Heart right ventricle (tissue), 16 donors: Measurements from ENCODE around the gene PRDM5. TPM values are rescaled to one million over a fixed set of nuclear protein-coding genes. Genes with fewer than 3 reads are reported as not detected.

Experiments
- ATAC-seq, 8 donors: fragments of 200-7000 bp; cut with Tn5 transposase; one replicate each; pipeline ENCODE4 v1.9.1; 2020; ENCODE audit warnings: mild to moderate bottlenecking in 8 of 8, moderate library complexity in 8 of 8, moderate number of reproducible peaks in 1 of 8
- DNase-seq, 2 donors: peaks; one replicate each; pipeline ENCODE4 v3.0.0-alpha.2; 2020
- H3K27ac ChIP-seq, 10 donors: fragments of 200-600 bp; sonication (generic) in 2 of 10; one replicate each; pipeline versions ENCODE4 v1.5.0 to v1.8.0; 2020 to 2022; ENCODE audit warnings: mild to moderate bottlenecking in 3 of 10
- H3K27me3 ChIP-seq, 7 donors: fragments of 200-600 bp; one replicate each; pipeline ENCODE4 v1.8.0; 2021 to 2022; ENCODE audit warnings: mild to moderate bottlenecking in 2 of 7
- H3K36me3 ChIP-seq, 9 donors: fragments of 200-600 bp; sonication (generic) in 1 of 9; one replicate each; pipeline versions ENCODE4 v1.5.0 to v1.8.0; 2020 to 2022; ENCODE audit warnings: mild to moderate bottlenecking in 2 of 9
- H3K4me1 ChIP-seq, 9 donors: fragments of 200-600 bp; sonication (generic) in 1 of 9; one replicate each; pipeline versions ENCODE4 v1.5.0 to v1.8.0; 2020 to 2022; ENCODE audit warnings: mild to moderate bottlenecking in 4 of 9
- H3K4me3 ChIP-seq, 10 donors: fragments of 200-600 bp; sonication (generic) in 2 of 10; one replicate each; pipeline versions ENCODE4 v1.5.0 to v1.8.0; 2020 to 2022; ENCODE audit warnings: mild to moderate bottlenecking in 7 of 10, moderate library complexity in 2 of 10
- H3K9me3 ChIP-seq, 11 donors: fragments of 200-600 bp in 10 of 11; sonication (generic) in 2 of 11; one replicate each; pipeline versions ENCODE4 v1.5.0 to v1.8.0; 2013 to 2022; ENCODE audit warnings: mild to moderate bottlenecking in 2 of 11, control low read depth in 1 of 11, moderate library complexity in 1 of 11
- WGBS, 2 donors: extraction: QIAGEN DNeasy Blood & Tissue Kit; methylation state at CpG; one replicate each; pipeline ENCODE4 v1.1.7; 2013; ENCODE audit warnings: inconsistent platforms in 1 of 2; 5-methylcytosine and 5-hydroxymethylcytosine counted together
- intact Hi-C, 10 donors: fragments of 100-400 bp; cut with DNase I; formaldehyde crosslinking; loops; one replicate each; pipeline versions ENCODE4 v1.11.1 to v1.14.2; 2022
- polyA plus RNA-seq, 2 donors: library from polyadenylated mRNA; stranded (reverse); fragments of 200-250 nt; gene quantifications; one replicate each; pipeline ENCODE4 v1.2.3, GENCODE V29; 2013
- total RNA-seq, 10 donors: library from RNA; stranded (reverse); fragmentation: NEBNext Ultra II Directional in 3 of 10; extraction: Animal tissue kit (Norgen Biotek cat#: 25700) in 3 of 10; gene quantifications; one replicate each; pipeline versions ENCODE4 v1.2.1 to v1.2.4, GENCODE V29; 2021 to 2023
- TF ChIP-seq, protein P1 (sequence below), 9 donors: fragments of 200-600 bp; sonication (generic) in 2 of 9; IDR thresholded peaks; one replicate each; pipeline versions ENCODE4 v1.5.0 to v1.8.0; 2021 to 2022; ENCODE audit warnings: antibody characterized with exemption in 9 of 9, mild to moderate bottlenecking in 5 of 9, moderate library complexity in 1 of 9
- donor health status: Arrhythmogenic right ventricular cardiomyopathy.
- donor health status: ischemic (EF 13 %, LVEDD 7.1; RV severe dilation, severe dysfunction).
- donor health status: healthy with polysubstance abuse.
- donor health status: DM: no; HTN: yes; CAD: no.
- donor health status: DM: no; HTN: no; CAD: no.
- donor health status: ischemic (EF 25% LVEDD 6.9; RV normal size, moderate dysfunction).
- donor health status: ischemic (EF 25% LVEDD 5.7; RV mildly dilated, moderate dysfunction).
- donor health status: healthy.
- donor health status: DM: yes; HTN: yes; CAD: no.
- donor health status: Ischemic cardiomyopathy.
- donor health status: ischemic (EF 35%, LVEDD 5.7; RV mildly dilated, moderate dysfunction).
- donor health status: nonischemic (EF 11% LVEDD 7.7; RV severe dilation, severe dysfunction).
- donor health status: DM: yes; HTN: yes; CAD: no.
- donor health status: PGD.
- donor health status: ischemic (EF 29% LVEDD 5.4; RV normal size, mild dysfunction).
- donor health status: nonischemic (EF 23%, LVEDD 6.1; RV moderate dilation, normal function).

PRDM5 gene
- total and polyA plus RNA-seq, 12 donors: 1.5 to 20.5 (median 12.1) TPM

DNA sequence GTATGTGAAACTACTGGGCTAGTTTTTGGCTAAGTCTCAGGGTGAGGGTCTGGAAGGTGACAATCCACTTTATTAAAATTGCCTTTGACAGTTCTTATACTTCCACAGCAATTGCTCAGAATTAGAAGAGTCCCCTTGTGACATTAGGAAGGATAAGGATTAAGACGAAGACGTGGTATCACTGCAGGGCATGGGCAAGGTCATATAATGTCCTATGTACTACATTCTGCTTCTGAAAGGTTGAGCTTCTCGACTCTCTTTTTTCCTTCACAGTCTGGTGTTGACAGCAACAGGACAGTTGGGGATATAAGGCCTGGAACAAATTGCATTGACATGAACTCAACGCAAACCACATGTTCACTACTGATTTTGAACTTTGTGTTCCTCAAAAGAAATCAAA lies 40.9 kb upstream of the PRDM5 start:
- ATAC-seq (peak in 1 of 8 donors; percentile 62), DNase-seq (no peak)
- Histone ChIP-seq H3K27me3 (no peaks in the 10 kb centered on the region), H3K9me3 (no peaks in the 10 kb centered on the region), H3K4me3 (no peak overlapping the region), H3K4me1 (no peaks in the 10 kb centered on the region), H3K36me3 (no peaks in the 10 kb centered on the region), H3K27ac (no peak overlapping the region)
- intact Hi-C loops: no loop called here
- TF ChIP-seq, protein P1, sequence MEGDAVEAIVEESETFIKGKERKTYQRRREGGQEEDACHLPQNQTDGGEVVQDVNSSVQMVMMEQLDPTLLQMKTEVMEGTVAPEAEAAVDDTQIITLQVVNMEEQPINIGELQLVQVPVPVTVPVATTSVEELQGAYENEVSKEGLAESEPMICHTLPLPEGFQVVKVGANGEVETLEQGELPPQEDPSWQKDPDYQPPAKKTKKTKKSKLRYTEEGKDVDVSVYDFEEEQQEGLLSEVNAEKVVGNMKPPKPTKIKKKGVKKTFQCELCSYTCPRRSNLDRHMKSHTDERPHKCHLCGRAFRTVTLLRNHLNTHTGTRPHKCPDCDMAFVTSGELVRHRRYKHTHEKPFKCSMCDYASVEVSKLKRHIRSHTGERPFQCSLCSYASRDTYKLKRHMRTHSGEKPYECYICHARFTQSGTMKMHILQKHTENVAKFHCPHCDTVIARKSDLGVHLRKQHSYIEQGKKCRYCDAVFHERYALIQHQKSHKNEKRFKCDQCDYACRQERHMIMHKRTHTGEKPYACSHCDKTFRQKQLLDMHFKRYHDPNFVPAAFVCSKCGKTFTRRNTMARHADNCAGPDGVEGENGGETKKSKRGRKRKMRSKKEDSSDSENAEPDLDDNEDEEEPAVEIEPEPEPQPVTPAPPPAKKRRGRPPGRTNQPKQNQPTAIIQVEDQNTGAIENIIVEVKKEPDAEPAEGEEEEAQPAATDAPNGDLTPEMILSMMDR (IDR thresholded peaks at IDR 0.05): no peak
- WGBS, 2 donors: 23 to 35% methylated on average over 4 of the region's 4 CpGs

DNA sequence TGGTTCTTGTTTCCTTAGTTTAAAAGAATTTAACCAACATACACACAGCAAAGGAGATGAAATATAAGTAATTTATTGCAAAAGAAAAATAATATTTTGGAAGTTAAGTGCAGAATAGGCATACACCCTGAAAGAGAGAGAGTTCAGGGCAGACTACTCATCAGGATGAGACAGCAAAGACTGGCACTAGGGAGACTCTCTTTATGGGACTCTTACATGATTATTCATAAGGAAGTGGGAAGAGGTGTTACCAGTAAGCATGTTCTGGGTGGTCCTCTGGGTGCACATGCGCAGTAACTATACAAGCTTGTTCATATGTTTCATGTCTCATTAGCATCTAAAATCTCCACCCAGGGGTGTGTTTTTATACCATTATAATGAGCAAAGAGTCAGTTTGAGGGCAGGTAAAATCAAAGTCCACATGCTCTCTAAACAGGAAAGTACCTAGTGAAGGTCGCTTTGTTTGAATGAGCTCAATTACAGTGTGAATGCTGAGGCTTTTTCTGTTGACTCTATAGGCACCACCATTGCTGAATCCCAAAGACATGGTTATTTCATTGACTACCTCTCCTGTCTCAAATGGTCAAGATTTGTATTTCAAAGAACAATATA lies 38.2 kb upstream of the PRDM5 start:
- intact Hi-C loops: no loop called here
- 48% methylated on average over 2 of the region's 2 CpGs for WGBS, 2 donors

DNA sequence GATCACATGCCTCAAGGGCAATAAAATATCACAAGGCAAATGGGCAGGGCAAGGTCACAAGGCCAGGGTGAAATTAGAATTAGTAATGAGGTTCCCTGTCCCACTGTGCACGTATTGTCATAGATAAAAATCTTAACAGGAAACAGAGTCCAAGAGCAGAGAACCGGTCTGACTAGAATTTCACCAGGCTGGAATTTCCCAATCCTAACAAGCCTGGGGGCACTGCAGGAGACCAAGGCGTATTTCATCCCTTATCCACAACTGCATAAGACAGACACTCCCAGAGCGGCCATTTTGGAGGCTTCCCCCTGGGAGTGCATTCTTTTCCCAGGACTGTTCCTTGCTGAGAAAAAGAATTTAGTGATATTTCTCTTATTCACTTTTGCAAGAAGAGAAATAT lies 25.9 kb upstream of the PRDM5 start:
- H3K4me1 ChIP-seq: no peaks in the 10 kb centered on the region
- ATAC-seq (no peak), DNase-seq (no peak)
- H3K36me3 ChIP-seq: no peaks in the 10 kb centered on the region
- no peak overlapping the region for H3K4me3 ChIP-seq
- H3K9me3 ChIP-seq: peaks cover 0 to 41% (median 5%) of the 10 kb centered on the region in 11 donors
- intact Hi-C loops: no loop called here
- H3K27me3 ChIP-seq: no peaks in the 10 kb centered on the region
- 67 to 72% methylated on average over 4 of the region's 4 CpGs for WGBS, 2 donors
- TF ChIP-seq, protein P1 (IDR thresholded peaks at IDR 0.05): no peak
- H3K27ac ChIP-seq: no peak overlapping the region

More for the DNA sequence above, 38.2 kb upstream of the PRDM5 start:
- no peaks in the 10 kb centered on the region for H3K27me3 ChIP-seq
- H3K4me3 ChIP-seq: no peak overlapping the region
- ATAC-seq: no peak
- TF ChIP-seq, protein P1 (IDR thresholded peaks at IDR 0.05): no peak
- DNase-seq: no peak
- H3K9me3 ChIP-seq: no peaks in the 10 kb centered on the region
- H3K4me1 ChIP-seq: no peaks in the 10 kb centered on the region
- no peaks in the 10 kb centered on the region for H3K36me3 ChIP-seq
- H3K27ac ChIP-seq: no peak overlapping the region

DNA sequence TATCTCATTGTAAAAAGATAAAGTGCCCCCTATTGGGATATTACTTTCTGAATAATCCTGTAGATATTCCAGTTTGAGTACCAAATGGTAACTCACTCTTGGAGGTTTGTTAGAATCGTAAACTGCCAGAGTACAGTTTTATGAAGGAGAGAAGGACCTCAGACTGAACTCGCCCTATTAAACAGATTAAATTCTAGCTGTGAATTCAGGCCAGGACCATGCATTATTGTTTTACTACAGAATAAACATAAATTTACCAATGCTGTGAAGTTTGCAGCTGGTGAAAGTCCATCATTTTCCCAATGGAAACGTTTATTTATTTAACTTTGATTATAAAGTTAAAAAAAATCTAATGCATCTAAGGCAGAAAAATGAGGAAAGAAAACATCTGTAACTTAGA lies 20.2 kb upstream of the PRDM5 start:
- H3K4me1 ChIP-seq: no peaks in the 10 kb centered on the region
- H3K4me3 ChIP-seq: no peak overlapping the region
- ATAC-seq: no peak
- TF ChIP-seq, protein P1 (IDR thresholded peaks at IDR 0.05): no peak
- WGBS, 2 donors: 70 to 85% methylated on average over 3 of the region's 3 CpGs
- H3K36me3 ChIP-seq: no peaks in the 10 kb centered on the region
- no peak overlapping the region for H3K27ac ChIP-seq
- H3K27me3 ChIP-seq: no peaks in the 10 kb centered on the region
- peaks cover 0 to 9% (median 3%) of the 10 kb centered on the region in 11 donors for H3K9me3 ChIP-seq
- no peak for DNase-seq
- intact Hi-C loops: no loop called here
